Heart right ventricle (tissue), 16 donors: ENCODE results near the gene EIF5. TPM values are rescaled to one million over a fixed set of nuclear protein-coding genes. Genes with fewer than 3 reads are reported as not detected.

ENCODE experiments used
- ATAC-seq, 8 donors: fragments of 200-7000 bp; cut with Tn5 transposase; one replicate each; pipeline ENCODE4 v1.9.1; 2020; ENCODE audit warnings: mild to moderate bottlenecking in 8 of 8, moderate library complexity in 8 of 8, moderate number of reproducible peaks in 1 of 8
- DNase-seq, 2 donors: peaks; one replicate each; pipeline ENCODE4 v3.0.0-alpha.2; 2020
- H3K27ac ChIP-seq, 10 donors: fragments of 200-600 bp; sonication (generic) in 2 of 10; one replicate each; pipeline versions ENCODE4 v1.5.0 to v1.8.0; 2020 to 2022; ENCODE audit warnings: mild to moderate bottlenecking in 3 of 10
- H3K27me3 ChIP-seq, 7 donors: fragments of 200-600 bp; one replicate each; pipeline ENCODE4 v1.8.0; 2021 to 2022; ENCODE audit warnings: mild to moderate bottlenecking in 2 of 7
- H3K36me3 ChIP-seq, 9 donors: fragments of 200-600 bp; sonication (generic) in 1 of 9; one replicate each; pipeline versions ENCODE4 v1.5.0 to v1.8.0; 2020 to 2022; ENCODE audit warnings: mild to moderate bottlenecking in 2 of 9
- H3K4me1 ChIP-seq, 9 donors: fragments of 200-600 bp; sonication (generic) in 1 of 9; one replicate each; pipeline versions ENCODE4 v1.5.0 to v1.8.0; 2020 to 2022; ENCODE audit warnings: mild to moderate bottlenecking in 4 of 9
- H3K4me3 ChIP-seq, 10 donors: fragments of 200-600 bp; sonication (generic) in 2 of 10; one replicate each; pipeline versions ENCODE4 v1.5.0 to v1.8.0; 2020 to 2022; ENCODE audit warnings: mild to moderate bottlenecking in 7 of 10, moderate library complexity in 2 of 10
- H3K9me3 ChIP-seq, 11 donors: fragments of 200-600 bp in 10 of 11; sonication (generic) in 2 of 11; one replicate each; pipeline versions ENCODE4 v1.5.0 to v1.8.0; 2013 to 2022; ENCODE audit warnings: mild to moderate bottlenecking in 2 of 11, control low read depth in 1 of 11, moderate library complexity in 1 of 11
- WGBS, 2 donors: extraction: QIAGEN DNeasy Blood & Tissue Kit; methylation state at CpG; one replicate each; pipeline ENCODE4 v1.1.7; 2013; ENCODE audit warnings: inconsistent platforms in 1 of 2; 5-methylcytosine and 5-hydroxymethylcytosine counted together
- intact Hi-C, 10 donors: fragments of 100-400 bp; cut with DNase I; formaldehyde crosslinking; loops; one replicate each; pipeline versions ENCODE4 v1.11.1 to v1.14.2; 2022
- polyA plus RNA-seq, 2 donors: library from polyadenylated mRNA; stranded (reverse); fragments of 200-250 nt; gene quantifications; one replicate each; pipeline ENCODE4 v1.2.3, GENCODE V29; 2013
- total RNA-seq, 10 donors: library from RNA; stranded (reverse); fragmentation: NEBNext Ultra II Directional in 3 of 10; extraction: Animal tissue kit (Norgen Biotek cat#: 25700) in 3 of 10; gene quantifications; one replicate each; pipeline versions ENCODE4 v1.2.1 to v1.2.4, GENCODE V29; 2021 to 2023
- TF ChIP-seq, protein P1 (sequence below), 9 donors: fragments of 200-600 bp; sonication (generic) in 2 of 9; IDR thresholded peaks; one replicate each; pipeline versions ENCODE4 v1.5.0 to v1.8.0; 2021 to 2022; ENCODE audit warnings: antibody characterized with exemption in 9 of 9, mild to moderate bottlenecking in 5 of 9, moderate library complexity in 1 of 9
- donor health status: Arrhythmogenic right ventricular cardiomyopathy.
- donor health status: ischemic (EF 13 %, LVEDD 7.1; RV severe dilation, severe dysfunction).
- donor health status: healthy with polysubstance abuse.
- donor health status: DM: no; HTN: yes; CAD: no.
- donor health status: DM: no; HTN: no; CAD: no.
- donor health status: ischemic (EF 25% LVEDD 6.9; RV normal size, moderate dysfunction).
- donor health status: ischemic (EF 25% LVEDD 5.7; RV mildly dilated, moderate dysfunction).
- donor health status: healthy.
- donor health status: DM: yes; HTN: yes; CAD: no.
- donor health status: Ischemic cardiomyopathy.
- donor health status: ischemic (EF 35%, LVEDD 5.7; RV mildly dilated, moderate dysfunction).
- donor health status: nonischemic (EF 11% LVEDD 7.7; RV severe dilation, severe dysfunction).
- donor health status: DM: yes; HTN: yes; CAD: no.
- donor health status: PGD.
- donor health status: ischemic (EF 29% LVEDD 5.4; RV normal size, mild dysfunction).
- donor health status: nonischemic (EF 23%, LVEDD 6.1; RV moderate dilation, normal function).

The EIF5 gene
- total and polyA plus RNA-seq, 12 donors = 56.7 to 323 (median 230) TPM

DNA sequence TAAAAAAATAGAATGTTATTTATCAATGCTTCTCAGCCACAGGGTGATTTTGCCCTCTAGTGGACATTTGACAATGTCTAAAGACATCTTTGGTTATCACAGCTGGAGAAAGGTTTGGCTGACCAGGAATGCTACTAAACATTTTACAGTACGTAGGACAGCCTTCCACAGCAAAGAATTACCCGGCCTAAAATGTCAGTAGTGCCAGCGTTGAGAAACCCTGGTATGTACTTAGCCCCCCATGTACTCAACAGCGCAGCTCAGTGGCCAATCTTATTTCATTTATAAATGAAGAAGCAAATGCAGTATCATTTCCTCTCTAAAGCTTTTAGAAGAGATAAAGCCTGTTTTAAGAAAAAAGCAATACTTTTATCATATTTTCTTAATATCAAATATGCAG lies 57.0 kb downstream of the EIF5 start:
- Histone ChIP-seq H3K4me3 (no peak overlapping the region), H3K4me1 (peaks cover 7 to 92% (median 83%) of the 10 kb centered on the region in 9 donors), H3K9me3 (no peaks in the 10 kb centered on the region), H3K36me3 (peaks cover 0 to 3% (median 0%) of the 10 kb centered on the region in 9 donors), H3K27ac (peak overlapping the region in 2 of 10 donors; percentile 3 to 6), H3K27me3 (no peaks in the 10 kb centered on the region)
- 14 to 19% methylated on average over 4 of the region's 4 CpGs for WGBS, 2 donors
- DNase-seq = no peak
- TF ChIP-seq, protein P1, sequence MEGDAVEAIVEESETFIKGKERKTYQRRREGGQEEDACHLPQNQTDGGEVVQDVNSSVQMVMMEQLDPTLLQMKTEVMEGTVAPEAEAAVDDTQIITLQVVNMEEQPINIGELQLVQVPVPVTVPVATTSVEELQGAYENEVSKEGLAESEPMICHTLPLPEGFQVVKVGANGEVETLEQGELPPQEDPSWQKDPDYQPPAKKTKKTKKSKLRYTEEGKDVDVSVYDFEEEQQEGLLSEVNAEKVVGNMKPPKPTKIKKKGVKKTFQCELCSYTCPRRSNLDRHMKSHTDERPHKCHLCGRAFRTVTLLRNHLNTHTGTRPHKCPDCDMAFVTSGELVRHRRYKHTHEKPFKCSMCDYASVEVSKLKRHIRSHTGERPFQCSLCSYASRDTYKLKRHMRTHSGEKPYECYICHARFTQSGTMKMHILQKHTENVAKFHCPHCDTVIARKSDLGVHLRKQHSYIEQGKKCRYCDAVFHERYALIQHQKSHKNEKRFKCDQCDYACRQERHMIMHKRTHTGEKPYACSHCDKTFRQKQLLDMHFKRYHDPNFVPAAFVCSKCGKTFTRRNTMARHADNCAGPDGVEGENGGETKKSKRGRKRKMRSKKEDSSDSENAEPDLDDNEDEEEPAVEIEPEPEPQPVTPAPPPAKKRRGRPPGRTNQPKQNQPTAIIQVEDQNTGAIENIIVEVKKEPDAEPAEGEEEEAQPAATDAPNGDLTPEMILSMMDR (IDR thresholded peaks at IDR 0.05) = peak in 8 of 9 donors; percentile 33 to 71 (median 62)
- peak in 2 of 8 donors; percentile 15 to 17 for ATAC-seq
- intact Hi-C loops = loop anchor here in 4 of 10 donors (5.0 to 10.0 kb wide), 4 partner anchors 36 to 64 kb away; no protein-coding TSS in a partner anchor

DNA sequence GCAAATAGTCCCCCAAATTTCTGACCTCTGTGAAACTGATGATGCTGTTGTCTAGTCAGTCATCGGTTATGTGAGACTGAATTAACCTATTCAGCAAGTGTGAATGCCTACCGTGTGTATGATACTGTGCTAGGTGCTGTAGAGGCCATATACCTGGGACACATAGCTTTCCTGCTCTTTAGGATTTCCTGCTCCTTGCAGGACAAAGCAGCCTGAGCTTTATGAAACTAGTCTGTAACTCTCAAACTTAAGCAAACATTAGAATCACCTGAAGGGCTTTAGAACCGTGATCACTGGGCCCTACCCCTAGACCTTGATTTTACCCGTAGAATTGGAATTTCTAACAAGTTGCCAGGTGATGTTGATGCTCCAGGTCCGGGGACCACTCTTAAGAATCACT lies 58.1 kb downstream of the EIF5 start:
- no peak overlapping the region for H3K4me3 ChIP-seq
- H3K27me3 ChIP-seq = no peaks in the 10 kb centered on the region
- intact Hi-C loops = loop anchor here in 4 of 10 donors (5.0 to 10.0 kb wide), 4 partner anchors 35 to 63 kb away; no protein-coding TSS in a partner anchor
- peaks cover 7 to 96% (median 87%) of the 10 kb centered on the region in 9 donors for H3K4me1 ChIP-seq
- TF ChIP-seq, protein P1 (IDR thresholded peaks at IDR 0.05) = no peak
- 73 to 81% methylated on average over 5 of the region's 5 CpGs for WGBS, 2 donors
- no peaks in the 10 kb centered on the region for H3K9me3 ChIP-seq
- H3K27ac ChIP-seq = peak overlapping the region in 1 of 10 donors; percentile 74
- ATAC-seq (no peak), DNase-seq (no peak)
- H3K36me3 ChIP-seq = peaks cover 0 to 3% (median 0%) of the 10 kb centered on the region in 9 donors

DNA sequence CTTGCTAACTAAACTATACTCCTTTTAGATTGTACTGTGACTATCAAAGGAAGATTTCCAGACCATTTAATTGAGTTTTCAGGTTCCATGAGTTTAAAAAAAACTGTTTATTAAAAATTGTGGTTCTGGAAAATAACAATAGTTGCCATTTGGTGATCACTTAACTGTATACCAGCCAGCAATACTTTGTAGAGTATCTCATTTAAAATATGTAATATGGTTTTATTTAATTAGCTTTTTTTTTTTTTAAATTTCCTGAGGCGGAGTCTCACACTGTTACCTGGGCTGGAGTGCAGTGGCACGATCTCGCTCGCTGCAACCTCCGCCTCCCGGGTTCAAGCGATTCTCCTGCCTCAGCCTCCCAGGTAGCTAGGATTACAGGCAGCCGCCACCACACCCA lies 58.5 kb downstream of the EIF5 start:
- H3K9me3 ChIP-seq = no peaks in the 10 kb centered on the region
- H3K27ac ChIP-seq = peak overlapping the region in 6 of 10 donors; percentile 6 to 75 (median 66)
- no peaks in the 10 kb centered on the region for H3K27me3 ChIP-seq
- intact Hi-C loops = loop anchor here in 4 of 10 donors (5.0 to 10.0 kb wide), 4 partner anchors 35 to 62 kb away; no protein-coding TSS in a partner anchor
- WGBS, 2 donors = 92 to 97% methylated on average over 8 of the region's 8 CpGs
- peaks cover 7 to 96% (median 82%) of the 10 kb centered on the region in 9 donors for H3K4me1 ChIP-seq
- no peak overlapping the region for H3K4me3 ChIP-seq
- DNase-seq (no peak), ATAC-seq (no peak)
- TF ChIP-seq, protein P1 (IDR thresholded peaks at IDR 0.05) = no peak
- peaks cover 0 to 3% (median 0%) of the 10 kb centered on the region in 9 donors for H3K36me3 ChIP-seq

DNA sequence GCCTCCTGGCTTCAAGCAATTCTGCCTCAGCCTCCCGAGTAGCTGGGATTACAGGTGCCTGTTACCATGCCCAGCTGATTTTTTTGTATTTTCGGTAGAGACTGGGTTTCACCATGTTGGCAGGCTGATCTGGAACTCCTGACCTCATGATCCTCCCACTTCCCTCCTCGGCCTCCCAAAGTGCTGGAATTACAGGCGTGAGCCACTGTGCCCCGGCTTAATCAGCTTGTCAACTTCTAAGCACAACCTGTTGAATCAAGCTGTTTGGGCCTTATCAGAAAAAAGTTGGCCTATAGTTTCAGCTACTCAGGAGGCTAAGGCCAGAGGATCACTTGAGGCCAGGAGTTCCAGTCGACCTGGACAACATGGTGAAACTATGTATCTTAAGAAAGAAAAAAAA lies 59.0 kb downstream of the EIF5 start:
- H3K4me1 ChIP-seq = peaks cover 8 to 96% (median 81%) of the 10 kb centered on the region in 9 donors

More for the DNA sequence above, 59.0 kb downstream of the EIF5 start:
- Histone ChIP-seq H3K4me3 (no peak overlapping the region), H3K9me3 (no peaks in the 10 kb centered on the region), H3K27ac (peak overlapping the region in 7 of 10 donors; percentile 6 to 75 (median 66)), H3K27me3 (no peaks in the 10 kb centered on the region), H3K36me3 (peaks cover 0 to 3% (median 0%) of the 10 kb centered on the region in 9 donors)
- TF ChIP-seq, protein P1 (IDR thresholded peaks at IDR 0.05) = no peak
- no peak for DNase-seq
- WGBS, 2 donors = 43 to 46% methylated on average over 6 of the region's 6 CpGs
- ATAC-seq = peak in 3 of 8 donors; percentile 9 to 34 (median 11)
- intact Hi-C loops = loop anchor here in 4 of 10 donors (5.0 to 10.0 kb wide), 4 partner anchors 34 to 62 kb away; no protein-coding TSS in a partner anchor
